ENCODE measurements around the gene NT5C3A.

The NT5C3A gene

GRCh38 chr7:33072471-33072870 is 9.9 kb upstream of the NT5C3A start:
- H3K27ac ChIP-seq = peak overlapping the region; percentile 21; the same call in 1 of the 2 replicates
- no peak for TF ChIP-seq CTCF (conservative IDR thresholded peaks at IDR 0.05)

- H3K27ac ChIP-seq = no peak overlapping the region
- no peak for TF ChIP-seq CTCF (conservative IDR thresholded peaks at IDR 0.05)
Measured at GRCh38 chr7:33070831-33071230, 8.3 kb upstream of the NT5C3A start.

GRCh38 chr7:33070277-33070676 is 7.7 kb upstream of the NT5C3A start:
- no peak for TF ChIP-seq CTCF (conservative IDR thresholded peaks at IDR 0.05)

DNA sequence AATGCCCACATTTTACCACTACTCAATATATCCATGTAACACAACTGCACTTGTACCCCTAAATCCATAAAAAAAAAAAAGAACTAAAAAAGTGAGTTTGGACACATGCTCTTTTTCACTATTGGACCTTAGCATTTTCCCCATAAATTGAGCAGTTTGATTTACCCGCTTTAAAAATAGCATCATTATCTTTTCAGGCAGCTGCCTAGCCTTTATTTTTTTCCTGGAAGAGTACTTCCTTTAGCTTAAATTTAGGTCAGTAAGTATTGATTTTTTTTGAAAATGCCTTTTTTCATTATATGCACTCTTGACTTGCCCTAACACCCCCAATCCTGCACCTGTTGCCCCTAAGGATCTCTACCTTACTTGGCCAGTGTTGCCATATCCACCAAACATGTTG is 5.3 kb upstream of the NT5C3A start:
- H3K27ac ChIP-seq = no peak overlapping the region
- TF ChIP-seq CTCF (conservative IDR thresholded peaks at IDR 0.05) = no peak

More at GRCh38 chr7:33070277-33070676, 7.7 kb upstream of the NT5C3A start:
- no peak overlapping the region for H3K27ac ChIP-seq

DNA sequence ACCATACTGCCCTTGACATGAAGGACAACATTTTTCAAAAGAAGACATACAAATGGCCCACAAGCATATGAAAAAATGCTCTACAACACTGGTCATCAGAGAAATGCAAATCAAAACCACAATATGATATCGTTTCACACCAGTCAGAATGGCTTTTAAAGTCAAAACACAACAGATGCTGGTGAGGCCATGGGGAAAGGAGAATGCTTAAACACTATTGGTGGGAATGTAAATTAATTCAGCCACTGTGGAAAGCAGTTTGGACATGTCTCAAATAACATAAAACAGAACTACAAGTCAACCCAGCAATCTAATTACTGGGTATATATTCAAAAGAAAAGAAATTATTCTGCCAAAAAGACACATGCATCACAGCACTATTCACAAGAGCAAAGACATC is 4.2 kb upstream of the NT5C3A start:
- no peak for TF ChIP-seq CTCF (conservative IDR thresholded peaks at IDR 0.05)
- H3K27ac ChIP-seq = no peak overlapping the region

DNA sequence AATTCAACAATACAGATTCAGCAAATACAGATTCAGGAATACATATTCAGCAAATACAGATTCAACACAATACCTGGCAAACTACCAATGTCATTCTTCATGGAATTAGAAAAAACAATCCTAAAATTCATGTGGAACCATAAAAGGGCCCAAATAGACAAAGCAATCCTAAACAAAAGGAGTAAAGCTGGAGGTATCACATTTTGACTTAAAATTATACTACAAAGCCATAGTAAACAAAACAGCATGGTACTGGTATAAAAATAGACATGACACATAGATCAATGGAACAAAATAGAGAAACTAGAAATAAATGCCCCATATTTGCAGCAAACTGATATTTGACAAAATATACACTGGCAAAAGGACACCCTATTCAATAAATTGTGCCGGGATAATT is 3.4 kb upstream of the NT5C3A start:
- no peak for TF ChIP-seq CTCF (conservative IDR thresholded peaks at IDR 0.05)

GRCh38 chr7:33062782-33063443 is 337 bp upstream of the NT5C3A start:
- TF ChIP-seq CTCF (conservative IDR thresholded peaks at IDR 0.05) = no peak

More for the DNA sequence above, 3.4 kb upstream of the NT5C3A start:
- H3K27ac ChIP-seq = no peak overlapping the region

More at GRCh38 chr7:33062782-33063443, 337 bp upstream of the NT5C3A start:
- peak overlapping the region; percentile 94 for H3K27ac ChIP-seq
